HG03354 (cell line): ENCODE data around the gene ARHGEF37.
"Not testable (repeated sequence)": the region's sequence is repeated elsewhere in the genome, so short reads cannot be mapped to it uniquely, and the experiment has no call there.

Source experiments
- ATAC-seq: cut with Tn5 transposase; IDR thresholded peaks from one replicate; pipeline ENCODE4 v1.9.1; 2021; ENCODE audit warnings: mild to moderate bottlenecking; ENCODE audit not compliant: unreplicated experiment, poor library complexity, severe bottlenecking

Gene ARHGEF37, protein sequence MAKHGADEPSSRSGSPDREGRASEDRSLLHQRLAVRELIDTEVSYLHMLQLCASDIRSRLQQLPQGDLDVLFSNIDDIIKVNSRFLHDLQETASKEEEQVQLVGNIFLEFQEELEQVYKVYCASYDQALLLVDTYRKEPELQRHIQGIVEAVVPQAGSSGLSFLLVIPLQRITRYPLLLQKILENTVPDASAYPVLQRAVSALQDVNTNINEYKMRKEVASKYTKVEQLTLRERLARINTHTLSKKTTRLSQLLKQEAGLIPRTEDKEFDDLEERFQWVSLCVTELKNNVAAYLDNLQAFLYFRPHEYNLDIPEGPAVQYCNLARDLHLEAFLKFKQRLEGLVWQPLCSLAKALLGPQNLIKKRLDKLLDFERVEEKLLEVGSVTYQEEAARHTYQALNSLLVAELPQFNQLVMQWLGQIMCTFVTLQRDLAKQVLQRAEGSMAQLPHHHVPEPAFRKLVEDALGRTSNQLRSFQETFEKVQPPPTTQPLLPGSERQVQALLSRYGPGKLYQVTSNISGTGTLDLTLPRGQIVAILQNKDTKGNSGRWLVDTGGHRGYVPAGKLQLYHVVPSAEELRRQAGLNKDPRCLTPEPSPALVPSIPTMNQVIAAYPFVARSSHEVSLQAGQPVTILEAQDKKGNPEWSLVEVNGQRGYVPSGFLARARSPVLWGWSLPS

DNA sequence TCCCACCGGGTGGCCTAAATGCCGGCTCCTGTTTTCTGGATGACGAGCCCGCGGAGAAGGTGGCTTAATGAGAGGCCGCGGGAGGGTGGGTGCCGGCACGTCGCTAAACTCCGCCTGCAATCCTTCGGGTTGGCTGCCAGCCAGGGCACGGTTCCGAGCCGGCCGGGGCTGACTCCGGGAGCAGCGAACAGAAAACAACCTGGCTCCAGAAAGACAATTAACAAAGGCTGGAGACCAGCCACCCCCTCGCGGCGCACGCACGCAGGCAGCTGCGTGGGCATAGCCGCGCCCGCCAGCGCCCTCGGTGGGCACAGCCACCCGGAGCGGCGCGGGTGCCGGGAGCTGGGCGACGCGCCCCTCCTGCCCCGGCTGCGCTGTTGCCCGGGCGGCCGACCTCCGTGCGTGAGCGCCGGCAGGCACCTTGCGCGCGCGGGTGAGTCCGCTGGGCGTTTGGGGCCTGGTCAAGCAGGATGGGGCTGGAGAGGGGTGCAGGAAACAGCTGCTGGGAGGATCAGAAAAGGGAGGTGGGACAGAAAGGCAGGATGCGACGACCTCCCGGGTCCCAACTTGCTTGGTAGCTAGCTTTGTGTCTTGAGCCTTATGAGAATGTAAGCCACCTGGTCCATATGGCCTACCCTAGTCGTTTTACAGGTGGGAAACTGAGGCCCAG is at the start of gene ARHGEF37:
ARHGEF37 (plus strand) TSS at position 307 of the 670 bp plus-strand sequence. CDS start 16,272 bp downstream, outside the sequence.
- no peak for ATAC-seq

DNA sequence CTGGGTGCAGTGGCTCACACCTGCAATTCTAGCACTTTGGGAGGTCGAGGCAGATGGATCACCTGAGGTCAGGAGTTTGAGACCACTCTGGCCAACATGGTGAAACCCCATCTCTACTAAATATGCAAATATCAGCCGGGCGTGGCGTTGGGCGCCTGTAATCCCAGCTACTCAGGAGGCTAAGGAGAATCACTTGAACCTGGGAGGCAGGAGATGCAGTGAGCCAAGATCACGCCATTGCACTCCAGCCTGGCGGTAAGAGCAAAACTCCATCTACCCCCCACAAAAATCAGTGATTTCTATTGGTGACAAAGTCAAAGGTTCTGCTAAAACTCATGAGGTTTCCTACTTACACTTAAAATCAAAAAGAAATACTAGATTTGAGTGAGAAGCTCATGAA is 48.9 kb upstream of the ARHGEF37 start:
- no peak for ATAC-seq

DNA sequence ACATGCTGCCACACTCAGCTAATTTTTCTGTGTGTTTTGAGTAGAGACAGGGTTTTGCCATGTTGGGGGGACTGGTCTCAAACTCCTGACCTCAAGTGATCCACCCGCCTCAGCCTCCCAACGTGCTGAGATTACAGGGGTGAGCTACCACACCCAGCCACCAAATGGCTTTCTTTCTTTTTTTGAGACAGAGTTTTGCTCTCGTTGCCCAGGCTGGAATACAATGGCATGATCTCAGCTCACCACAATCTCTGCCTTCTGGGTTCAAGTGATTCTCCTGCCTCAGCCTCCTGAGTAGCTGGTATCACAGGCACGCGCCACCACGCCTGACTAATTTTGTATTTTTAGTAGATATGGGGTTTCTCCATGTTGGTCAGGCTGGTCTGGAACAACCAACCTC is 45.5 kb upstream of the ARHGEF37 start:
- not testable (repeated sequence) for ATAC-seq

DNA sequence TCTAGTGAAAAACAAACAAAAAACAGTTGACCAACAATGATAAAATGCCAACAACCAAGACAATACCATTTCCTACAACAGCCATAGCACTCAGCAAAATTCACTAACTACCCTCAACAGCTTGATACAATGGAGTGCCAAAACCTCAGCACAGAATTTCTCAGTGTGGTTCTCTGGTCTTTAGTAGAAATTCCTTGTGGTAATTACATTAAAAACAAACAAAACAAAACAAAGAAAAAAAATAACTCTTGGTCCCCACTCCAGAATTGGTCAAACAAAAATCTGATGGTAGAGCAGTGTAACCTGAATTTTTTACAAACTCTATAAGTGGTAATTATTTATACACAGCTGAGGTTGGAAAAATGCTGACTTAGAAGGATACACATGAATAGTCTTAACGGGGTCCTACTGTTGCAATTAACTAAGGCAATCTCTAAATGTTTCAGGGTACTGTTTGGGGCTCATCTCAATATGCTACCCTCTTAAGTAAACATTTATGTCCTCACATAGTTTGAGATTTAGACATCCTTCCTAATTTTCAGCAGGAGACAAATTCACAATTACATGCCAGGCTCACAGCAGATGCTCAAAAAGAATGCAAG is 43.8 kb upstream of the ARHGEF37 start:
- ATAC-seq, result no peak

DNA sequence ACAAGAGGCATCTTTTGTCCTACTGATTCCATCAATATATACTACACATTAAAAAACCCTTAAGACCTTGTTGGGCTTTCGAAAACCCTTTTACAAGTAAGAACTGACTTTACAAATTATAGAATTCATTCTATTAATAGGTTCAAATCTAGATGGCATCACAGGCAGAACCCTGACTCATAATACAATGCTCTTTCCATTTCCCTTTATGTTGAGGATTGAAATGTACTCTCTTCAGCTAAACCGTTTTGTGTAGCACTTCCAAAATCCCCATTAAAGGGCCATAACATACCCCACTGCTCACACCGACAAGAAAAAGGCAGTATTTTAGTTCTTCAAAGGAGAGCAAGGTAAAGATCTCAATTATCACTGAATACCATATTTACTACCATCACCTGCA is 41.2 kb upstream of the ARHGEF37 start:
- ATAC-seq, result no peak

DNA sequence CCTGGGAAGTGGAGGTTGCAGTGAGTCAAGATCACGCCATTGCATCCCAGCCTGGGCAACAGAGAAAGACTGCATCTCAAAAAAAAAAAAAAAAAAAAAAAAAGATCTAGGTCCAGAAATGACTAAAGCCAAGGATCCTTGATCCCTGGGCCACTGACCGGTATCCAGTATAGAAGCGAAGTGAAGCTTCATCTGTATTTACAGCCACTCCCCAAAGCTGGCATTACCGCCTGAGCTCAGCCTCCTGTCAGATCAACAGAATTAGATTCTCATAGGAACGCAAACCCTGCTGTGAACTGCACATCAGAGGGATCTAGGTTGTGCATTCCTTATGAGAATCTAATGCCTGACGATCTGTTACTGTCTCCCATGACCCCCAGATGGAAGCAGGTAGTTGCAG is 39.4 kb upstream of the ARHGEF37 start:
- no peak for ATAC-seq

DNA sequence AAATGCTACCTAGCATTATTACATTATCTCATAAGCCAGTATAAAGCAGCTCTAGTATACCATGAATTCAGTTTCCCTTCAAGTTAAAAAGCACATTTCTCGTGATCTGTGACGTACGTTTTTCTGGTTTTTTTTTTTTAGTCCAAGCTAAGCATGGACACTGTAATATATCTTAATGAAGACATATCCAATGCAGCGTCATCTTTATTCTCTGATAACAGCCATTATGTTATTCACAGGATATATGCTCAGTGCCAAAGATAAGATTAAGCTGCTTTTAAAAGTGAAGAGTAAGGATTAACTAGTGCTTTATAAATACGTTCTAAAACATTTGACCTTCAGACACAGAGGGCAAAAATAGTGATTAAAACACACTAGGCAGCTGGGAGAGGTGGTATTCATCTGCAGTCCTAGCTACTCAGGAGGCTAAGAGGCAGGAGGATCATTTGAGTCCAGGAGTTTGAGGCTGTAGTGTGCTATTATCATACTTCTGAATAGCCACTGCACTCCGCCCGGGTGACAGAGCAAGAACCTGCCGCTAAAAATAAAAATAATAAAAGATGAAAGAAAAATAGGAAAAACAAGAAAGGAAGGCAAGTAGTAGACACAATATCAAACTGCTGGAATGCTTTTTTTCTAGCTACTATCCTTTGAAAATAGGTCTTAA is 37.8 kb upstream of the ARHGEF37 start:
- ATAC-seq, result no peak

DNA sequence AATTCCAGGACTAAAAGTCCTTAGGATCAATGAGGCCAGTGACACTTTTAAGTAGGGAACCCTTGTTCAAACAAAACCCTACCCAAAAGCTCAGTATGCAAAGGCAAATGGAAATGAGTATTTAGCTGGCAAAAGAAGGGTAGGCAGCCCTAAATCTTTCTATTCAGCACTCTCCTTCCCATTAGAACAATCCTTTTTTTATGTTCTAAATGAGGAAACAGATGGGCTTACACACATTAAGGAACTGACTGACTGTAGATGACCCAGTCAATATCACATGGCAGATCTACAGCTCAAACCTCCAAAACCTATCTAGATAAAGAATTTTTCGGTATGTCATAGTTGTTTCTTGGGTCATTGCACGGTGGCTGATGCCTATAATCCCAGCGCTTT is 37.3 kb upstream of the ARHGEF37 start:
- ATAC-seq, result no peak

DNA sequence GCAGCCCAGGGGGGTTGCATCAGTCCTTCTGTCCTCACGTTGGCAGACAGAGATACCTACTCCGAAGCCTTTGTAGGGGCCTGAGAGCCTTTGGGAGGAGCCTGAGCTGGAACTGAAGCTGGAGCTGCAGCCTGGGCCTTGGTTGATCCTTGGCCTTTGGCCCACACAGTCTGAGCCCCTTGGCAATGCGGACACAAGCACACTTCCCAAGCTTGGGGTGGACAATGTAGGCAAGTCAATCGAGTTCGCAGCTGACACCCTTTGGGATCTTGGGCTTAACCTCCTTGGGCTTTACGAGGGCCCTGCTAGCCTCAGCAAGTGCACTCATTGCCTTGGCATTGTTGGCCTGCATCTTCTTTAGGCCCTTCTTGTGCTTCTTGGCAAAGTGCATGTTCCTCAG is 36.0 kb upstream of the ARHGEF37 start:
- no peak for ATAC-seq

DNA sequence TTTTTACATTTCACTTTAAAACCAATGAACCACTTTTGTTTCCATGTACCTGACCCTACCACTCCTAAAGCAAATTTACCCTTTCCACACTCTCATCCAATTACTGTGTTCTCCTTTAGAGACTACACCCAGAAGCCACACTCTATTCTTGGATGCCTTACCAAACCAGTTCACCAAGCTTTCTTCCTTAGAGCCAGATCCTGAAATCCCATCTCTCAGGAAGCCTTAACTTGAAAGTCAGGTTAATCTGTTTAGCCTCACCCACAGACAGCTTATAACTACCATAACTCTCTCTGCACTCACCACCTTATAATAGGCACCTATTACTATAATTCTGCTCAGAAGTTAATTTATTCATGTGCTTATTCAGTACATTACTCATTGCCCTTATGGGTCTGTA is 34.3 kb upstream of the ARHGEF37 start:
- ATAC-seq, result no peak

DNA sequence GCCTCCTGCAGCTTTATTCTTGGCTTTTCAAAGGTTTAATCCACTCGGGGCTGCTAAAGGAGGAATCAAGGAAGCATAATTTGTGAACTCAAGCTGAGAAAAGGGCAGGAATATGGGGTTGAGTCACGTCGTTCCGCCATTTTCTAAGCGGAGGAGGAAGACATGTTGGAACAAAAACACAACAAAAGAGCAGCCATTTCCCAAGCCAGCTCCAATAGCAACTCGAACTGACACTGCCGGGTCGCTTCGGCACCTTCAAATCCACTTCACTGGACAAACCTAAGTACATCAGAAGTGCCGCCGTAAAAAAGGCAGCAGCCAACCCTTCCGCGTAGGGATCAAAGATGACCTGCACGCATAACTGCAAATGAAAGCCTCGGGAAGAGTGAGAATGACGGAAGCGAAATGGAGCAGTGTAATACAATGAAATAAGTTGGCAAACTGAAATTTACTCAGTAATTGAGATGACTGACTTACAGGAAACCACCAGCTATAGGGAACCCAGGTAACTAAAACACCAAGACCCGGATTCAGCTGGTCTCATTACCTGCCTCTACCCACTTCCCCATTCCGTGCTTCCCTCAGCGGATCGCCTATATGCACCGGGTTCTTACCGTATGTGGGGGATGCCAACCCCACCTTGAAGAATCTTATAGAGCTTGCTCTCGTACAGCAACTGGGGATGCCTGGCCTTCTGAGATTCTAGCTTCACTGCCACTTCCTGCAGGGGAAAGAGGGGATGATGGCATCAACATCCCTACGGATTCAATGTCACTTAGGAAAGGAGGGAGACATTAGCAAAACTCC is 31.6 kb upstream of the ARHGEF37 start:
- peak; percentile 34 for ATAC-seq

DNA sequence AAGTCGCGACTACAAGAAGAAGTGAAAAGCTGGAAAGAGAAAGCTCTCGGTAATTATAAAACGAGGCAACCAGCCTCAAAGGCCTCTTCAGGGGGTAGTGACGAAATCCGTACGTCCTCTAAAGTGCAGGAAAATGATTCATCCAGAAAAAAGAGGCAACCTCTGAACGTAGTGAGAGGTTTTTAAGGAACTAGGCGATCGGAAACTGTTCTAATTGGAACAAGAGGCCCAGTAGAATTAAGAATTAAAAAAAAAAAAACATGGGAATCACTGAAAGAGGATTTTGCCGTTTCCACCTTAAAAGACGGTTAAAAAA is 31.1 kb upstream of the ARHGEF37 start:
- ATAC-seq, result no peak

DNA sequence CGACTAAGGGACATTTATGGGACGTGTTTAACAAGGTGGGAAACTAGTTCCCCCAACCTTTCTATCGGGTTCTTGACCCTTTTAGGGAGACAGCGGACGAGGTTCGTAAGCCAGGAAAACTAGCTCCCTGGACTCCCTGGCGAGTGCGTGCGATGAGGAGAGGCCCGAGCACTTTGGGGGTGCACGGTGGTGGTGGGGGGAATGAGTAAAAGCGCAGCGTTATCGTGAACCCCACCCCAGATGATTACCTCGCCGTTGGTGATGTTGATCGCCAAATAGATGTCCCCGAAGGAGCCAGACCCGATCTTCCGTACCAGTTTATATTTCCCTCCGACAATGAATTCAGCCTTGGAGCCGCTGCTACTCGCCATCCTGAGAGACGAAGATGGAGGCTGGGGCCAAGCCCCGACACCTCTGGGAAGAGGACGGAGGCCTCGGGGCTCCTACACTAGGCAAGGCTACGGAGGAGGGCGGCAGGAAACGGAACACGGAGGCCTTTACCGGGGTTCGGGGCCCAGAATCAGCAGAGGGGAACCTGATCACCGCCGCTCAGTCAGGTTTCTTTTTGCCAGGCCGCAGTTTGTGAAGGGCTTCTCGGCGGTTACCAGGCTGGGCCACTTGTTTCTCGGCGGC is 30.6 kb upstream of the ARHGEF37 start:
- ATAC-seq, result peak; percentile 13

DNA sequence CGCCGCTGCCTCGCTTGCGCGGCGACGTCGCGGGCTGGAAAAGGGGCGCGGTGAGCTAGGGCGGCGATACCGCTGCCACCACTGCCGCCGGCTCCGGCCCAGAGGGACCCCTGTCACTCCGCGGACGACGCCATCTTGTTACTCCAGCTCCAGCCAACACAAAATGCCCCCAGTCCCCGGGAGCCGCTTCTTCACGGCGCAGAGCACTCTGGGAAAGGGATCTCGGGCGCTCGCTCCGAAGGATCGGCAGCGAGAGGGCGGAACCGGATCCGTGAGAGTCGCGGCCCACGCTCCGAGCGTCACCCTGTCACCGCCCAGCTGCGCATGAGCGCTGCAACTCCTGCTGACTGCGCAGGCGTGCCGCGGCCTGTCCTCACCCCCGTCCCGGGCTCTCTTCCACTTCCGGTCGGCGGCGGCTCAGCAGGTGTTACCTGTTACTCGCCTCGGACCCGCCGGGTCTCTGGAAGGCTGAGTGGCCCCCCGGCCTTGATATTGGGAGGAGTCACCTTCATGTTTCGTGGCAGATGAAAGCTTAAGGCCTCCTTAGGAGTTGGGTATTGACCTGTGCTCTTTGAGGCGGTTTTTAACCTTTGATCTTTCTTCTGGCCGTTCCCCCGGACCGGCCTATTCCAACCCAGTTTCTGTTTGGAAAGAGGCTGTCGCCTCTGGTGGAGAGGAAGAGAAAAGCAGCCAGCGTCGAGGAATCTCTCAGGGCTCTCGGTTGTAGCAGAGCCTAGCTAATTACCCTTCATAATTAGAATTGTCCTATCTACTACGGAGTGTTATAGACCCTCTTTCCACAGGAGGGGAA is 29.9 kb upstream of the ARHGEF37 start, which contains the start of gene CSNK1A1:
CSNK1A1 (minus strand) TSS at position 213 of the 811 bp plus-strand sequence. CDS start 475 bp downstream, outside the sequence.
- ATAC-seq, result peak; percentile 88

DNA sequence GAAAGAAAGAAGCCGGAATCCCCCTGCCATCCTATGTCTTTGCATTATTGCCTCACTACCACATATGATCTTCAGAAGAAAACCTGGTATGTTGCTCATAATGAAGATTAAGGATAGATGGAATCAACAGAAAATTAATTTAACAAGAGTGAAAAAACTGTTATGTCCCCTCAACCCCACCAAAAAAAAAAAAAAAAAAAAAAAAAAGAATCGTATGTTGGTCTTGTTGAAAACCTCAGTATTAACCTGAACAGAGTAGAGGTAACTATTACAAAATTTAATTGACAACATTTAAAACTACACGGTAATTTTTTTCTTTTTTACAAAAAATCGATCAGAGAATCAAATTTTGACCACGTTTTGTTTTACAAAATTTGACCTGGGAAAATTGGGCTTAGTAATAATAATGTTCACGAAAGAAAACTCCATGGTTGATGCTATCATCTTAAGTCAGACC is 29.2 kb upstream of the ARHGEF37 start:
- no peak for ATAC-seq

DNA sequence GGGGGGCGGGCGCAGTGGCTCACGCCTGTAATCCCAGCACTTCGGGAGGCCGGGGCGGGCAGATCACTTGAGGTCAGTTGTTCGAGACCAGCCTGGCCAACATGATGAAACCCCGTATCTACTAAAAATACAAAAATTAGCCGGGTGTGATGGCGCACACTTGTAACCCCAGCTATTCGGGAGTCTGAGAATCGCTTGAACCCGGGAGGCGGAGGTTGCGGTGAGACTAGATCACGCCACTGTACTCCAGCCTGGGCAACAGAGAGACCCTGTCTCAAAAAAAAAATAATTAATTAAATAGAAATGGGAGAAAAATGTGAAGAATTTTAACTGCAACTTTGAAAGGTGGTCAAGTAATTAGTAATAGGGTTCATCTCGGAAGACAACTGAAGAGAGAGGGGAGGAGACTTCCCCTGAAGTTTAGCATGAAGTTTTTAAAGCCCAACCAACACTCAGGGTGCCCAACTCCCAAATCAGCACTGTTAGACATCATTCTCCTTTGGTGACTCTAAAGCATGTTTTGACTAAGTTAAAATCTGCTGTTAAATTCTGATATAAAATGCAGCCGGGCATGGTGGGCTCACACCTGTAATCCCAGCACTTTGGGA is 28.6 kb upstream of the ARHGEF37 start:
- no peak for ATAC-seq

DNA sequence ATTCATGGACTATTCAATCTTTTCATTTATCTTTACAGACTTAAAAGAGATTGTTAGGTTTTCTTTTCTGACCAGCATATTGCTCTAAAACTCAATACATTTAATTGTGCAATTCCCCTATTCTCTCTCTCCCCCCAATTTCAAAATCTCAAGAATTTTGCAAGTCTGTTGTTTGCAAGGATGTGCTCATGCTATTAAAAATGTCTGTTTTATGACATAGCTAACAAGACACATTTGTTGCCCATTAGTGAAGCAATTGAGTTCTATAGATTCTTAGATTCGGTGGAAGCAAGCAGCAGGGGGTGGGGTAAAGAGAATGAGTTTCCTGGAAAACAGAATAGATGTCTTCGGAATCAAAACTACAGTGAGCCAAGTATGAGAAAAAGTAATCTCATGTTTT is 21.6 kb upstream of the ARHGEF37 start:
- ATAC-seq, result no peak
